IPS-20b (cell line): Measurements from ENCODE around the gene PHF21A.
"Not testable (repeated sequence)": the region's sequence is repeated elsewhere in the genome, so short reads cannot be mapped to it uniquely, and the experiment has no call there.

Experiments
- H3K27ac ChIP-seq: one replicate; pipeline ENCODE4 v1.5.1; 2013; ENCODE audit warnings: low read length
- H3K27me3 ChIP-seq: 2 replicates; pipeline ENCODE4 v1.6.1; 2013; ENCODE audit warnings: mild to moderate bottlenecking, low read length, inconsistent platforms; ENCODE audit not compliant: insufficient read depth
- H3K36me3 ChIP-seq: 2 replicates; pipeline ENCODE4 v1.6.1; 2013; ENCODE audit warnings: low read depth, mild to moderate bottlenecking, inconsistent platforms, low read length, moderate library complexity; ENCODE audit not compliant: insufficient read depth
- H3K4me1 ChIP-seq: 2 replicates; pipeline ENCODE4 v1.6.1; 2013; ENCODE audit warnings: mild to moderate bottlenecking, control low read depth, inconsistent platforms, low read length, moderate library complexity; ENCODE audit not compliant: insufficient read depth
- H3K4me3 ChIP-seq: 2 replicates; pipeline ENCODE4 v1.5.1; 2013; ENCODE audit warnings: mild to moderate bottlenecking, low read length, inconsistent platforms
- H3K9ac ChIP-seq: 2 replicates; pipeline ENCODE4 v1.6.1; 2013; ENCODE audit warnings: low read depth, mild to moderate bottlenecking, inconsistent platforms, low read length, moderate library complexity
- H3K9me3 ChIP-seq: 2 replicates; pipeline ENCODE4 v1.6.1; 2013; ENCODE audit warnings: mild to moderate bottlenecking, low read depth, low read length, inconsistent platforms; ENCODE audit not compliant: insufficient read depth

Gene PHF21A

GRCh38 chr11:46119352-46120216 is 1.7 kb downstream of the PHF21A start:
- no peaks in the 10 kb centered on the region for H3K36me3 ChIP-seq
- H3K4me1 ChIP-seq: peaks cover 15% of the 10 kb centered on the region; the same call in 1 of the 2 replicates
- peak overlapping the region; percentile 93 for H3K4me3 ChIP-seq
- no peaks in the 10 kb centered on the region for H3K9me3 ChIP-seq
- no peaks in the 10 kb centered on the region for H3K27me3 ChIP-seq
- H3K9ac ChIP-seq: peak overlapping the region; percentile 88; the same call in 1 of the 2 replicates
- peak overlapping the region; percentile 7 for H3K27ac ChIP-seq

- H3K27ac ChIP-seq: peak overlapping the region; percentile 7
- peak overlapping the region; percentile 88; the same call in 1 of the 2 replicates for H3K9ac ChIP-seq
- no peaks in the 10 kb centered on the region for H3K27me3 ChIP-seq
- peak overlapping the region; percentile 93 for H3K4me3 ChIP-seq
- no peaks in the 10 kb centered on the region for H3K9me3 ChIP-seq
- H3K36me3 ChIP-seq: no peaks in the 10 kb centered on the region
- H3K4me1 ChIP-seq: peaks cover 15% of the 10 kb centered on the region; the same call in 1 of the 2 replicates
Measured at GRCh38 chr11:46118702-46119351, 2.4 kb downstream of the PHF21A start.

GRCh38 chr11:46117842-46118241 is 3.4 kb downstream of the PHF21A start:
- Histone ChIP-seq H3K9me3 (no peaks in the 10 kb centered on the region), H3K4me3 (peak overlapping the region; percentile 93; the same call in 1 of the 2 replicates), H3K27ac (no peak overlapping the region), H3K27me3 (no peaks in the 10 kb centered on the region), H3K36me3 (no peaks in the 10 kb centered on the region), H3K9ac (no peak overlapping the region), H3K4me1 (peaks cover 9% of the 10 kb centered on the region; the same call in 1 of the 2 replicates)

GRCh38 chr11:46116712-46117037 is 4.6 kb downstream of the PHF21A start:
- H3K9ac ChIP-seq, H3K9me3 ChIP-seq, H3K4me1 ChIP-seq, H3K27ac ChIP-seq, H3K36me3 ChIP-seq, H3K27me3 ChIP-seq, H3K4me3 ChIP-seq: not testable (repeated sequence)

- Histone ChIP-seq H3K27ac (no peak overlapping the region), H3K36me3 (no peaks in the 10 kb centered on the region), H3K27me3 (no peaks in the 10 kb centered on the region), H3K9ac (no peak overlapping the region), H3K9me3 (no peaks in the 10 kb centered on the region), H3K4me1 (peaks cover 9% of the 10 kb centered on the region; the same call in 1 of the 2 replicates), H3K4me3 (no peak overlapping the region)
Measured at GRCh38 chr11:46116007-46116711, 5.1 kb downstream of the PHF21A start.

DNA sequence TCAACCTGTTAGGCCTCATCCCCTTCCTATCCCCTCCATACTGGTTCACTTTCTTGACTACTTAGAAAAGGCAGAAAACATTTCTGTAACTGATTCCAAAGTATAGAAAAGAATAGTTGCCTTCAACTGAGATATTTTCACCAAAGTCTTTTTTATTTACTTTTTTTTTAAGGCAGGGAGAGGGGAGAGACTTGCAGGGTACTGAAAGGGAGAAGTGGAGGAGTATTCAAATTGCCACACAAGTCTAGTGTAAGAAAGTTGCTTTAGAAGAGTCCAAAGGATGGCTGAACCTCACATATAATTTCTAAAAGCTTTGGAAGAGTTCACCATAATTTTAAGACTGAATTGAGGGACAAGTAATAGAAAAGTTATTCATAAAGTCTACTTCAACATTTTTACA is 6.3 kb downstream of the PHF21A start:
- Histone ChIP-seq H3K9ac (no peak overlapping the region), H3K4me3 (no peak overlapping the region), H3K9me3 (no peaks in the 10 kb centered on the region), H3K4me1 (peaks cover 9% of the 10 kb centered on the region; the same call in 1 of the 2 replicates), H3K36me3 (no peaks in the 10 kb centered on the region), H3K27ac (no peak overlapping the region), H3K27me3 (no peaks in the 10 kb centered on the region)

DNA sequence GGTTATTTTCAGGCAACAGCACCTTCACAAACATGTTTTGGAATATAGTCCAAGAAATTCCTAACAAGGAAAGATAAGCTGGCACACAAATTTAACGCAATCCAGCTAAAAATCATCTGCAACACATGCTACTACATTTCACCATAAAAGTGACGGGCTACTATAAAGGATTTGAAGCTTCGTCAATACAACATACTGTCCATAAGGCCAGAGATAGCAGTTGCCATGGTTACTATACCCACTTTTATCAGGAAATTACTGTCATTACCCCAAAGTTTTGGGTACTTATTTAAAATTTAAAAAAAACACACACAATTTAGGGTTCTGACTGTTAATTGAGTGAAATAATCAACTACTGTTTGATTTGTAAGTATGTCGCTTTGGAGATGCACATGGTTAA is 6.9 kb downstream of the PHF21A start:
- Histone ChIP-seq H3K4me3 (no peak overlapping the region), H3K27ac (no peak overlapping the region), H3K9ac (no peak overlapping the region), H3K4me1 (peaks cover 9% of the 10 kb centered on the region; the same call in 1 of the 2 replicates), H3K36me3 (no peaks in the 10 kb centered on the region), H3K27me3 (no peaks in the 10 kb centered on the region), H3K9me3 (no peaks in the 10 kb centered on the region)

DNA sequence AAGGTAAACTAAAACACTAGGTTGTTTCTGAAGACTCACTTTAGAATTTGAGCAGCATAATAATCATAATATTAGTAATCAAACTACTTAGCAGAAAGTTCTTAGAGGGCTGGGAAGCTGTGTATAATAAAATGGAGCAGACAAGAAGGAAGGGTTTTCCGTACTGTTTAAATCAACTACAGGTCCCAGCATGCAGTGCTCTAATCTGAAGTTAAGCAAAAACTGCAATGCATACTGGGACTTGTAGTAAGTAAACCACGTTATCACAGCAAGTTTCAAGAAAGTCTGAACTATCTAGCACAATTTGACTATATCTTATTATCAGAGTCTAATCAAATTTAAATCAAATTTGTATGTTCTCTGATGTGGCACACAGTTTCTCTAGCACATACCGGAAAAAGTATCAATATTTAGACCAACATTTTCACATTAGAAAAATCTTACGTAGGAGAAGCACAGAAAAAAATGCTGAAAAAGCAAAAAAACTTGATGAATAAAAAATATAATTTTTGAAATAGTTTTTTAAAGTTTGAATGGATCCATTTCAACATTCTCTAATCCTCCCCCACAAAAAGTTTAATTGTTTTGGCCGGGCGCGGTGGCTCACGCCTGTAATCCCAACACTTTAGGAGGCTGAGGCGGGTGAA is 8.2 kb downstream of the PHF21A start:
- Histone ChIP-seq H3K4me3 (no peak overlapping the region), H3K9me3 (no peaks in the 10 kb centered on the region), H3K27me3 (no peaks in the 10 kb centered on the region), H3K36me3 (no peaks in the 10 kb centered on the region), H3K4me1 (peaks cover 3% of the 10 kb centered on the region; the same call in 1 of the 2 replicates), H3K9ac (no peak overlapping the region), H3K27ac (no peak overlapping the region)

- no peaks in the 10 kb centered on the region for H3K36me3 ChIP-seq
- no peak overlapping the region for H3K9ac ChIP-seq
- no peak overlapping the region for H3K4me3 ChIP-seq
- no peaks in the 10 kb centered on the region for H3K9me3 ChIP-seq
- H3K27ac ChIP-seq: no peak overlapping the region
- no peaks in the 10 kb centered on the region for H3K27me3 ChIP-seq
- H3K4me1 ChIP-seq: peaks cover 12% of the 10 kb centered on the region; the same call in 1 of the 2 replicates
Measured at GRCh38 chr11:46108751-46109150, 12.5 kb downstream of the PHF21A start.

DNA sequence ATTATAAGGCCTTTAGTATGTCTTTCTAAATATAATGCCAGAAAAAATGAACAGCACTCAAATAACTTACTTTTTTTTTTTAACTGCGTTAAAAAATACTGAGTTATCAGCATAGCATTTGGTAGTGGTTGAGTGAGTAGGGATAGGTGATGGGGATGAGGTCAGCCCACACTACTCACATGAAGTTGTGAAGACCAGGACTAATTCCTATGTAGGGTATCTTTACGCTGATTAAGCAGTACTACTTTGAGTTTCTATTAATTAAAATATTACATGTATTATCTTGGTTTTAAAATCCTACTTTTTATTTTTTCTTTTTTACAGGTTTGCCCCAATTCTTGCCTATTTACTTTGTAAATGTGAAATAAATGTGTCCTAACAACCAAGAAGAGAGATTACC is 13.5 kb downstream of the PHF21A start:
- H3K27me3 ChIP-seq: no peaks in the 10 kb centered on the region
- no peaks in the 10 kb centered on the region for H3K9me3 ChIP-seq
- H3K4me1 ChIP-seq: peaks cover 17% of the 10 kb centered on the region; the same call in 1 of the 2 replicates
- H3K9ac ChIP-seq: no peak overlapping the region
- no peaks in the 10 kb centered on the region for H3K36me3 ChIP-seq
- H3K4me3 ChIP-seq: no peak overlapping the region
- no peak overlapping the region for H3K27ac ChIP-seq

DNA sequence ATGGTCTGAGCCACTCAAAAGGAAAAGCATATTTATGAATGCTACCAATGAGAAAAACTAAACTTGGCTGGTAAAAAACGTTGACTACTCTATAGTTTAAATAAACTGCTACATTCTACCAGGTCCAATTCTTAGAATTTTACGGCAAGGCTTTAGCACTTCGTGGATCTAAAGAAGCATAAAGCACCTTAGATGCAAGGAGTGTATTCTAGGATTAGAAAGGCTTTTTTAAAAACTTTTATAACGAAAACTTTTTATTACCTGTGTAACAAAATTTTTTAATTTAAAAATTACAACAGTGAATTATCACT is 13.9 kb downstream of the PHF21A start:
- no peak overlapping the region for H3K9ac ChIP-seq
- no peaks in the 10 kb centered on the region for H3K36me3 ChIP-seq

More for the DNA sequence above, 13.9 kb downstream of the PHF21A start:
- Histone ChIP-seq H3K4me3 (no peak overlapping the region), H3K9me3 (no peaks in the 10 kb centered on the region), H3K4me1 (peaks cover 21% of the 10 kb centered on the region; the same call in 1 of the 2 replicates), H3K27me3 (no peaks in the 10 kb centered on the region), H3K27ac (no peak overlapping the region)
